Measurements from ENCODE around the gene SOX5. TPM values are rescaled to one million over a fixed set of nuclear protein-coding genes. Genes with fewer than 3 reads are reported as not detected.

SOX5 gene
- total RNA-seq, 1 donor from 2014 or later: 86.8 TPM

- no peak for DNase-seq (ENCODE audit: low read depth, low spot score)
- Mint-ChIP-seq H3K9me3 (no peaks in the 10 kb centered on the region), H3K36me3 (ENCODE audit: low read depth) (peaks cover 9% of the 10 kb centered on the region), H3K27ac (ENCODE audit: unreplicated experiment) (no peak overlapping the region), H3K27me3 (ENCODE audit: low read depth) (no peaks in the 10 kb centered on the region), H3K4me1 (peaks cover 4% of the 10 kb centered on the region), H3K4me3 (no peak overlapping the region)
- no peak for TF ChIP-seq CTCF (conservative IDR thresholded peaks at IDR 0.05)
These were observed 370.2 kb downstream of the SOX5 start for GRCh38 chr12:23579257-23579656.

- no peak for TF ChIP-seq CTCF (conservative IDR thresholded peaks at IDR 0.05)
- DNase-seq (ENCODE audit: low read depth, low spot score): no peak
- Mint-ChIP-seq H3K27ac (ENCODE audit: unreplicated experiment) (no peak overlapping the region), H3K27me3 (ENCODE audit: low read depth) (no peaks in the 10 kb centered on the region), H3K9me3 (no peaks in the 10 kb centered on the region), H3K4me3 (no peak overlapping the region), H3K4me1 (peaks cover 4% of the 10 kb centered on the region), H3K36me3 (ENCODE audit: low read depth) (peaks cover 20% of the 10 kb centered on the region)
These were observed 373.1 kb downstream of the SOX5 start for GRCh38 chr12:23576372-23576771.

GRCh38 chr12:23569356-23569755 lies 380.1 kb downstream of the SOX5 start:
- Mint-ChIP-seq H3K9me3 (no peaks in the 10 kb centered on the region), H3K4me3 (no peak overlapping the region), H3K36me3 (ENCODE audit: low read depth) (peaks cover 39% of the 10 kb centered on the region), H3K4me1 (no peaks in the 10 kb centered on the region), H3K27ac (ENCODE audit: unreplicated experiment) (no peak overlapping the region), H3K27me3 (ENCODE audit: low read depth) (no peaks in the 10 kb centered on the region)
- DNase-seq (ENCODE audit: low read depth, low spot score): no peak
- no peak for TF ChIP-seq CTCF (conservative IDR thresholded peaks at IDR 0.05)

- TF ChIP-seq CTCF (conservative IDR thresholded peaks at IDR 0.05): no peak
- no peak overlapping the region for H3K27ac Mint-ChIP-seq (ENCODE audit: unreplicated experiment)
- no peaks in the 10 kb centered on the region for H3K4me1 Mint-ChIP-seq
- DNase-seq (ENCODE audit: low read depth, low spot score): no peak
- no peaks in the 10 kb centered on the region for H3K9me3 Mint-ChIP-seq
- no peak overlapping the region for H3K4me3 Mint-ChIP-seq
- H3K27me3 Mint-ChIP-seq (ENCODE audit: low read depth): no peaks in the 10 kb centered on the region
- H3K36me3 Mint-ChIP-seq (ENCODE audit: low read depth): peaks cover 28% of the 10 kb centered on the region
These were observed 383.3 kb downstream of the SOX5 start for GRCh38 chr12:23566133-23566532.

- DNase-seq (ENCODE audit: low read depth, low spot score): no peak
- Mint-ChIP-seq H3K36me3 (ENCODE audit: low read depth) (peaks cover 27% of the 10 kb centered on the region), H3K9me3 (no peaks in the 10 kb centered on the region), H3K27me3 (ENCODE audit: low read depth) (no peaks in the 10 kb centered on the region), H3K4me1 (no peaks in the 10 kb centered on the region), H3K4me3 (no peak overlapping the region), H3K27ac (ENCODE audit: unreplicated experiment) (no peak overlapping the region)
- TF ChIP-seq CTCF (conservative IDR thresholded peaks at IDR 0.05): no peak
These were observed 384.9 kb downstream of the SOX5 start for GRCh38 chr12:23564451-23565152.

All from neural crest cell (in vitro differentiated cells).